HCT116 (cell line): Measurements from ENCODE around the gene METTL25B. TPM values are rescaled to one million over a fixed set of nuclear protein-coding genes. Genes with fewer than 3 reads are reported as not detected.
A peak's percentile ranks its signal among the peaks of the same experiment; 100 is the strongest.

Source experiments
- ATAC-seq: fragments of 200-7000 bp; cut with Tn5 transposase; 2 replicates; pipeline ENCODE4 v1.9.1; 2020; ENCODE audit warnings: mild to moderate bottlenecking, moderate library complexity
- BruUV-seq: library from RNA; stranded (reverse); fragments of 400-500 nt; replicated peaks from 2 replicates; lab custom pipeline; 2021; lab: Mats Ljungman, UMichigan
- CTCF ChIA-PET: fragments of 300-600 bp; sonication (Branson Sonifier 250); formaldehyde crosslinking; loops from one replicate; lab custom pipeline; 2021; ENCODE audit warnings: antibody characterized with exemption; lab: Charles Lee
- POLR2A ChIA-PET: fragments of 300-600, 350-600 bp; sonication (Branson Sonifier 250); formaldehyde crosslinking; loops from one replicate; lab custom pipeline; 2021; ENCODE audit warnings: antibody characterized with exemption; lab: Charles Lee
- RAD21 ChIA-PET, 2 experiments: fragments of 300-600 bp; sonication (Branson Sonifier 250); formaldehyde crosslinking; loops; one replicate each; lab custom pipeline; 2023; ENCODE audit warnings: low total read pairs in 2 of 2; ENCODE audit not compliant: uncharacterized antibody in 2 of 2, unreplicated experiment in 2 of 2, low non-redundant PET in 1 of 2; lab: Charles Lee
- DNase-seq: peaks from one replicate; pipeline ENCODE4 v3.0.0-alpha.2; 2010; ENCODE audit warnings: low read depth, low spot score
- H2AFZ ChIP-seq: fragments of 200-600 bp; shearing (Covaris generic), sonication (generic); 2 replicates; pipeline ENCODE4 v1.6.1; 2017; ENCODE audit warnings: low read depth, mixed run types, mixed read lengths, antibody characterized with exemption, low read length; ENCODE audit not compliant: poor library complexity, severe bottlenecking
- H3K27ac ChIP-seq: 2 replicates; pipeline ENCODE4 v1.5.1; 2012; ENCODE audit warnings: low read depth, low read length
- H3K27me3 ChIP-seq: fragments of 200-600 bp; sonication (generic); 2 replicates; pipeline ENCODE4 v1.6.1; 2016; ENCODE audit warnings: mixed run types, low read length, mixed read lengths; ENCODE audit not compliant: insufficient read depth
- H3K36me3 ChIP-seq, 2 experiments: fragments of 200-500 bp in 1 of 2; fragments of 200-600 bp in 1 of 2; sonication (Bioruptor generic) in 1 of 2; sonication (generic) in 1 of 2; 2 replicates each; pipeline versions ENCODE4 v1.5.1 to v1.6.1; 2014 to 2016; ENCODE audit warnings: low read length in 2 of 2, inconsistent platforms in 1 of 2, mixed read lengths in 1 of 2, mixed run types in 1 of 2; ENCODE audit not compliant: insufficient read depth in 2 of 2, control insufficient read depth in 1 of 2
- H3K4me1 ChIP-seq, 2 experiments: fragments of 200-600 bp in 1 of 2; sonication (generic) in 1 of 2; 2 replicates each; pipeline versions ENCODE4 v1.5.1 to v1.6.1; 2012 to 2017; ENCODE audit warnings: low read length in 2 of 2, inconsistent platforms in 1 of 2, mild to moderate bottlenecking in 1 of 2, mixed read lengths in 1 of 2, mixed run types in 1 of 2, moderate library complexity in 1 of 2; ENCODE audit not compliant: insufficient read depth in 2 of 2, control insufficient read depth in 1 of 2
- H3K4me2 ChIP-seq: fragments of 200-600 bp; sonication (generic); 2 replicates; pipeline ENCODE4 v1.6.1; 2017; ENCODE audit warnings: mixed run types, low read length, mixed read lengths
- H3K4me3 ChIP-seq, 2 experiments: fragments of 200-600 bp in 1 of 2; sonication (generic) in 1 of 2; replicated peaks in 1 of 2; 2 replicates each; pipeline ENCODE4 v1.5.1; 2011 to 2016; ENCODE audit warnings: low read length in 2 of 2, control low read depth in 1 of 2, low read depth in 1 of 2, mild to moderate bottlenecking in 1 of 2, mixed read lengths in 1 of 2, mixed run types in 1 of 2
- H3K79me2 ChIP-seq: fragments of 200-600 bp; sonication (generic); 2 replicates; pipeline ENCODE4 v1.6.1; 2017; ENCODE audit warnings: mild to moderate bottlenecking, mixed run types, low read length, moderate library complexity, mixed read lengths; ENCODE audit not compliant: insufficient read depth
- H3K9ac ChIP-seq: fragments of 200-600 bp; sonication (generic); 2 replicates; pipeline ENCODE4 v1.6.1; 2016; ENCODE audit warnings: low read length, mixed read lengths
- H3K9me2 ChIP-seq: fragments of 200-600 bp; sonication (generic), shearing (Covaris generic); 2 replicates; pipeline ENCODE4 v1.6.1; 2017; ENCODE audit warnings: mixed run types, mild to moderate bottlenecking, moderate library complexity; ENCODE audit not compliant: insufficient read depth
- H3K9me3 ChIP-seq, 2 experiments: fragments of 200-500 bp in 1 of 2; fragments of 200-600 bp in 1 of 2; sonication (Bioruptor generic) in 1 of 2; sonication (generic) in 1 of 2; 2 replicates each; pipeline ENCODE4 v1.6.1; 2014 to 2017; ENCODE audit warnings: low read length in 2 of 2, mixed read lengths in 2 of 2, inconsistent platforms in 1 of 2, low read depth in 1 of 2, mild to moderate bottlenecking in 1 of 2, mixed run types in 1 of 2, moderate library complexity in 1 of 2; ENCODE audit not compliant: control insufficient read depth in 1 of 2, insufficient read depth in 1 of 2
- H4K20me1 ChIP-seq: fragments of 200-600 bp; sonication (generic), shearing (Covaris generic); 2 replicates; pipeline ENCODE4 v1.6.1; 2017; ENCODE audit warnings: mixed run types, mild to moderate bottlenecking, moderate library complexity; ENCODE audit not compliant: insufficient read depth
- CTCF ChIP-seq, 3 experiments: fragments of 200-600 bp in 1 of 3; sonication (generic) in 1 of 3; IDR thresholded peaks in 2 of 3; conservative IDR thresholded peaks in 1 of 3; 2 replicates each; pipeline ENCODE4 v1.5.1; 2012 to 2017; ENCODE audit warnings: low read depth in 2 of 3, low read length in 2 of 3, antibody characterized with exemption in 1 of 3, borderline replicate concordance in 1 of 3, control low read depth in 1 of 3, mild to moderate bottlenecking in 1 of 3, mixed read lengths in 1 of 3, mixed run types in 1 of 3, moderate library complexity in 1 of 3; ENCODE audit not compliant: insufficient read depth in 1 of 3
- EGR1 ChIP-seq: IDR thresholded peaks from 2 replicates; pipeline ENCODE4 v1.6.1; 2012; ENCODE audit warnings: low read depth
- EZH2 ChIP-seq: fragments of 200-600 bp; sonication (generic); IDR thresholded peaks from 2 replicates; pipeline ENCODE4 v1.6.1; 2017; ENCODE audit warnings: antibody characterized with exemption, mixed run types
- FOSL1 ChIP-seq: IDR thresholded peaks from 2 replicates; pipeline ENCODE4 v1.6.1; 2012; ENCODE audit warnings: low read depth
- POLR2AphosphoS5 ChIP-seq: IDR thresholded peaks from 2 replicates; pipeline ENCODE4 v1.6.1; 2011; ENCODE audit warnings: mild to moderate bottlenecking, low read depth, low read length, moderate library complexity
- RAD21 ChIP-seq: IDR thresholded peaks from 2 replicates; pipeline ENCODE4 v1.6.1; 2012; ENCODE audit warnings: low read depth, mild to moderate bottlenecking
- YY1 ChIP-seq: IDR thresholded peaks from 2 replicates; pipeline ENCODE4 v1.6.1; 2011; ENCODE audit warnings: low read length, low read depth, moderate library complexity, mild to moderate bottlenecking; ENCODE audit not compliant: insufficient replicate concordance; ENCODE audit errors: extremely low read depth
- ZFX ChIP-seq: fragments of 450-650 bp; IDR thresholded peaks from 2 replicates; pipeline ENCODE4 v1.6.1; 2017
- intact Hi-C: fragments of 100-400 bp; cut with micrococcal nuclease; formaldehyde crosslinking; loops from 2 replicates; pipeline ENCODE4 v1.10.0; 2022
- total RNA-seq: library from RNA; stranded (reverse); gene quantifications from one replicate; pipeline ENCODE4 v1.2.1, GENCODE V29; 2021; ENCODE audit not compliant: unreplicated experiment

Gene METTL25B
- total RNA-seq, 1 experiment from 2014 or later: 36.5 TPM

- RAD21 ChIA-PET: interaction anchor here in 1 of 2 experiments (1.6 kb wide), 1 partner anchor 32 kb away, joined by 4 read pairs; no protein-coding TSS in a partner anchor
- Histone ChIP-seq H3K36me3 (peaks cover 29 to 45% of the 10 kb centered on the region in 2 experiments), H3K9me2 (no peaks in the 10 kb centered on the region), H3K27ac (no peak overlapping the region), H3K27me3 (no peaks in the 10 kb centered on the region), H3K4me1 (peaks cover 13 to 15% of the 10 kb centered on the region in 2 experiments), H3K9ac (no peak overlapping the region), H3K4me3 (no peak overlapping the region), H2AFZ (no peak overlapping the region), H3K9me3 (no peaks in the 10 kb centered on the region), H3K79me2 (peaks cover 62% of the 10 kb centered on the region), H4K20me1 (peaks cover 22% of the 10 kb centered on the region; the same call in 1 of the 2 replicates), H3K4me2 (no peak overlapping the region)
- ATAC-seq (no peak), DNase-seq (no peak)
- intact Hi-C loops: no loop called here
- TF ChIP-seq FOSL1: no peak
- TF ChIP-seq EZH2: no peak
- TF ChIP-seq RAD21: no peak
- no peak for TF ChIP-seq EGR1
- CTCF ChIA-PET: interaction anchor here (1.4 to 10.8 kb wide), 4 partner anchors 9 to 94 kb away, joined by 3 to 508 read pairs (median 5); no protein-coding TSS in a partner anchor
- no TSS peak for BruUV-seq
- POLR2A ChIA-PET: interaction anchor here (0.8 to 0.9 kb wide), 2 partner anchors 16 to 35 kb away, joined by 3 read pairs; partner anchors contain the start of gene CRABP2
Observed at GRCh38 chr1:156721535-156721934, 6.7 kb upstream of the METTL25B start.

GRCh38 chr1:156725683-156726280 is 2.5 kb upstream of the METTL25B start:
- DNase-seq (peak; percentile 83), ATAC-seq (peak; percentile 59)
- H4K20me1 ChIP-seq: peaks cover 22% of the 10 kb centered on the region; the same call in 1 of the 2 replicates
- H3K27ac ChIP-seq: peak overlapping the region; percentile 81
- no peak overlapping the region for H2AFZ ChIP-seq
- BruUV-seq: no TSS peak
- POLR2A ChIA-PET: interaction anchor here (0.6 to 4.9 kb wide), 14 partner anchors 13 to 134 kb away, joined by 3 to 69 read pairs (median 4); partner anchors contain the start of genes CRABP2, MRPL24 and PRCC
- H3K4me1 ChIP-seq: peaks cover 24 to 34% of the 10 kb centered on the region in 2 experiments
- H3K9me3 ChIP-seq: no peaks in the 10 kb centered on the region
- peak overlapping the region; percentile 93 for H3K9ac ChIP-seq
- H3K4me2 ChIP-seq: peak overlapping the region; percentile 95
- CTCF ChIA-PET: interaction anchor here (0.6 to 10.8 kb wide), 41 partner anchors 9 to 225 kb away, joined by 3 to 508 read pairs (median 8); partner anchors contain the start of genes CRABP2, HAPLN2, INSRR and MRPL24
- intact Hi-C loops: loop anchor here (1.0 kb wide), 6 partner anchors 36 to 203 kb away; partner anchors contain the start of gene NTRK1
- peaks cover 29 to 42% of the 10 kb centered on the region in 2 experiments for H3K36me3 ChIP-seq
- peak overlapping the region; percentile 92 to 93 for H3K4me3 ChIP-seq
- H3K27me3 ChIP-seq: no peaks in the 10 kb centered on the region
- peaks cover 83% of the 10 kb centered on the region for H3K79me2 ChIP-seq
- RAD21 ChIA-PET: interaction anchor here (0.6 to 3.1 kb wide), 14 partner anchors 15 to 203 kb away, joined by 3 to 67 read pairs (median 5); partner anchors contain the start of genes CRABP2 (in 2 of the 2), NTRK1 (in 2 of the 2) and MRPL24 (in 1 of the 2)
- no peaks in the 10 kb centered on the region for H3K9me2 ChIP-seq
- TF ChIP-seq ZFX: no peak
- peak; percentile 53; the same call in 1 of the 2 replicates for TF ChIP-seq POLR2AphosphoS5
- peak in 2 of 3 experiments; percentile 89 to 93; a peak in 4 of 6 replicates for TF ChIP-seq CTCF (IDR thresholded peaks at IDR 0.05 in 2 of 3, conservative IDR thresholded peaks at IDR 0.05 in 1 of 3; ENCODE audit: borderline replicate concordance in 1 of 3, insufficient read depth in 1 of 3, low read depth in 2 of 3, low read length in 2 of 3)
- peak; percentile 64 for TF ChIP-seq YY1
